T-cell (primary cell): ENCODE results near the gene RBBP6. TPM values are rescaled to one million over a fixed set of nuclear protein-coding genes. Genes with fewer than 3 reads are reported as not detected.

Experiments used
- ATAC-seq, 4 experiments: fragments of 200-7000 bp in 3 of 4; fragments of 150-1000 bp in 1 of 4; cut with Tn5 transposase; replicated peaks in 1 of 4; 1 replicate in 3 of 4; 2 replicates in 1 of 4; pipeline ENCODE4 v1.10.0; 2021; ENCODE audit warnings: moderate library complexity in 3 of 4, mild to moderate bottlenecking in 2 of 4, moderate number of reproducible peaks in 1 of 4
- CTCF ChIA-PET, 2 donors: fragments of 300-600 bp; sonication (Branson Sonifier 250); formaldehyde crosslinking; loops; one replicate each; lab custom pipeline; 2022; ENCODE audit warnings: antibody characterized with exemption in 2 of 2; lab: Charles Lee
- POLR2A ChIA-PET, 2 donors: fragments of 300-600 bp; sonication (Branson Sonifier 250); formaldehyde crosslinking; loops; one replicate each; lab custom pipeline; 2022; ENCODE audit warnings: antibody characterized with exemption in 2 of 2; lab: Charles Lee
- DNase-seq, 35 experiments: peaks; one replicate each; pipeline versions ENCODE4 v3.0.0 to v3.0.0-alpha.2; 2013 to 2023
- H3K27ac ChIP-seq: one replicate; pipeline ENCODE4 v1.5.1; 2013; ENCODE audit warnings: low read length
- H3K27me3 ChIP-seq, 2 experiments: replicated peaks in 1 of 2; 1 replicate in 1 of 2; 2 replicates in 1 of 2; pipeline versions ENCODE4 v1.6.1 to v1.7.0; 2013; ENCODE audit warnings: low read length in 1 of 2, mixed read lengths in 1 of 2; ENCODE audit not compliant: control insufficient read depth in 2 of 2, insufficient read depth in 2 of 2; ENCODE audit errors: extremely low read depth in 1 of 2
- H3K36me3 ChIP-seq, 2 donors: 1 replicate in 1 of 2; 2 replicates in 1 of 2; pipeline versions ENCODE4 v1.6.1 to v1.7.0; 2013; ENCODE audit warnings: low read length in 1 of 2; ENCODE audit not compliant: control insufficient read depth in 2 of 2, insufficient read depth in 1 of 2; ENCODE audit errors: extremely low read depth in 1 of 2
- H3K4me1 ChIP-seq, 2 experiments: 1 replicate in 1 of 2; 2 replicates in 1 of 2; pipeline versions ENCODE4 v1.6.1 to v1.7.0; 2013; ENCODE audit warnings: low read length in 2 of 2, mixed read lengths in 1 of 2; ENCODE audit not compliant: insufficient read depth in 2 of 2, control insufficient read depth in 1 of 2; ENCODE audit errors: extremely low read depth in 1 of 2
- H3K4me3 ChIP-seq, 2 donors: 1 replicate in 1 of 2; 2 replicates in 1 of 2; pipeline versions ENCODE4 v1.5.1 to v1.7.0; 2013; ENCODE audit warnings: mild to moderate bottlenecking in 2 of 2, low read length in 1 of 2, moderate library complexity in 1 of 2; ENCODE audit not compliant: control insufficient read depth in 1 of 2; ENCODE audit errors: extremely low read depth in 1 of 2
- H3K9me3 ChIP-seq: 2 replicates; pipeline ENCODE4 v1.7.0; 2013
- H3K27ac Mint-ChIP-seq, 2 donors: one replicate each; pipeline ENCODE4 v1.8.0; 2020 to 2021; ENCODE audit warnings: mild to moderate bottlenecking in 2 of 2, mixed read lengths in 2 of 2
- H3K27me3 Mint-ChIP-seq, 2 donors: one replicate each; pipeline ENCODE4 v1.8.0; 2021 to 2022; ENCODE audit warnings: mixed read lengths in 2 of 2
- H3K36me3 Mint-ChIP-seq: one replicate; pipeline ENCODE4 v1.8.0; 2021; ENCODE audit warnings: mixed read lengths
- H3K4me1 Mint-ChIP-seq, 3 donors: one replicate each; pipeline ENCODE4 v1.8.0; 2020 to 2022; ENCODE audit warnings: mixed read lengths in 3 of 3, mild to moderate bottlenecking in 1 of 3
- H3K4me3 Mint-ChIP-seq, 3 donors: one replicate each; pipeline ENCODE4 v1.8.0; 2020 to 2022; ENCODE audit warnings: mild to moderate bottlenecking in 3 of 3, mixed read lengths in 3 of 3, moderate library complexity in 3 of 3
- H3K9me3 Mint-ChIP-seq, 3 donors: one replicate each; pipeline ENCODE4 v1.8.0; 2020 to 2022; ENCODE audit warnings: mixed read lengths in 3 of 3
- WGBS: methylation state at CpG from one replicate; pipeline ENCODE4 v1.1.5; 2013; ENCODE audit warnings: missing lambda C conversion rate; ENCODE audit not compliant: insufficient coverage; 5-methylcytosine and 5-hydroxymethylcytosine counted together
- total RNA-seq, 35 experiments: library from RNA in 6 of 35; stranded (reverse) in 6 of 35; fragments of 120-200 nt in 1 of 35; gene quantifications; one replicate each; pipeline versions ENCODE4 v1.2.1 to v1.2.4 and lab custom pipeline; 2013 to 2026

The RBBP6 gene
- total RNA-seq, 5 donors from 2014 or later (not counting 1 experiment from before 2014, with no cell fraction given) = 80.5 to 130 (median 91.9) TPM

DNA sequence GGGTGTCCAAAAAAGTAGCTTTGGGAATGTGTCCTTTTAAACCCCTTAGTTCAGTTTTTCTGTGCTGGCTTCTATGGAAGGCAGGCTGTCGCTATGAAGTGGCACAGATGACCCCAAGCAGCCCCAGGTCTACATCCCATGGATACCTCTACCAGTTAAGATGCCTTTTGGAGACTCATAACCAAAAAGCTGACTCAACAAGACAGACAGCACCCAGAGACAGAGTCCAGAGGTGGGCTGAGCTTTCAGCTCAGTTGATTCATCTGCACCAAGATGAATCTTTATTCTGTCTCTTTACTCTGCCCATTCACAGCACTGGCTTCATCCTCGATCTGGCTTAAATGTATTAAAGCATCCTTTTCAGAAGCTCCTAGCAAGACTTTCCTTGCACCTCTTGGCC lies 29.8 kb upstream of the RBBP6 start:
- Mint-ChIP-seq H3K4me1 (no peaks in the 10 kb centered on the region), H3K9me3 (no peaks in the 10 kb centered on the region), H3K4me3 (no peak overlapping the region), H3K27me3 (peaks cover 0 to 11% of the 10 kb centered on the region in 2 donors), H3K27ac (no peak overlapping the region), H3K36me3 (no peaks in the 10 kb centered on the region)
- Histone ChIP-seq H3K4me3 (no peak overlapping the region), H3K27ac (no peak overlapping the region), H3K36me3 (no peaks in the 10 kb centered on the region), H3K9me3 (no peaks in the 10 kb centered on the region), H3K27me3 (peaks cover 0 to 13% of the 10 kb centered on the region in 2 experiments), H3K4me1 (no peaks in the 10 kb centered on the region)
- ATAC-seq = no peak
- ChIA-PET CTCF (interaction anchor here in 1 of 2 donors (0.6 kb wide), 1 partner anchor 145 kb away, joined by 3 read pairs; no protein-coding TSS in a partner anchor), POLR2A (no interaction called here)
- 94% methylated on average over 2 of the region's 2 CpGs for WGBS
- DNase-seq = no peak

DNA sequence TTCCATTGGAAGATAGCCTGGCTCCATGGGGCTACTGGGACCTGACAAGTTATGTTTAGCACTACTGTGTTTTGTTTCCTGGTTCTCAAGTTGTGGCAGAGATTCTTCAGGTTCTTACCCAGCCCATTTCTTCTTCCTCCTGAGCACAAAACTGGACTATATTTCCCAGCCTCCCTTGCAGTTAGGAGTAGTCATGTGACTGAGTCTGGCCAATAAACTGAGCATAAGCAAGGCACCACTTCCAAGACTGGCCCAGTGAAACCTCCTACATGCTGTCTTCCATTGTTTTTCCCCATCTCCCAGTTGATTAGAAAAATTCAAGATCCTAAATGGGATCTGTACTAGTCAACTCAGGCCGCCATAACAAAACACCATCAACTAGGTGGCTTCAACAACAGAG lies 28.2 kb upstream of the RBBP6 start:
- H3K36me3 Mint-ChIP-seq = no peaks in the 10 kb centered on the region
- CTCF ChIA-PET = no interaction called here

GRCh38 chr16:24511792-24512191 lies 27.6 kb upstream of the RBBP6 start:
- ChIA-PET CTCF (no interaction called here), POLR2A (no interaction called here)
- Mint-ChIP-seq H3K36me3 (no peaks in the 10 kb centered on the region), H3K27me3 (peaks cover 6 to 11% of the 10 kb centered on the region in 2 donors), H3K4me3 (no peak overlapping the region), H3K4me1 (peaks cover 1 to 2% (median 1%) of the 10 kb centered on the region in 3 donors), H3K9me3 (no peaks in the 10 kb centered on the region), H3K27ac (no peak overlapping the region)
- Histone ChIP-seq H3K4me3 (no peak overlapping the region), H3K36me3 (no peaks in the 10 kb centered on the region), H3K27me3 (peaks cover 0 to 7% of the 10 kb centered on the region in 2 experiments), H3K4me1 (peaks cover 0 to 2% of the 10 kb centered on the region in 2 experiments), H3K9me3 (no peaks in the 10 kb centered on the region), H3K27ac (no peak overlapping the region)
- no peak for ATAC-seq
- DNase-seq = no peak
- WGBS = 85% methylated on average over 4 of the region's 5 CpGs

More for the DNA sequence above, 28.2 kb upstream of the RBBP6 start:
- Histone ChIP-seq H3K4me3 (no peak overlapping the region), H3K27ac (no peak overlapping the region), H3K4me1 (no peaks in the 10 kb centered on the region), H3K36me3 (no peaks in the 10 kb centered on the region), H3K9me3 (no peaks in the 10 kb centered on the region), H3K27me3 (peaks cover 0 to 8% of the 10 kb centered on the region in 2 experiments)
- Mint-ChIP-seq H3K4me3 (no peak overlapping the region), H3K27ac (no peak overlapping the region), H3K4me1 (no peaks in the 10 kb centered on the region), H3K9me3 (no peaks in the 10 kb centered on the region), H3K27me3 (peaks cover 4 to 11% of the 10 kb centered on the region in 2 donors)
- DNase-seq (no peak), ATAC-seq (no peak)
- POLR2A ChIA-PET = no interaction called here
- no CpG with 5 or more reads among the region's 1 CpG for WGBS

- 82% methylated on average over 2 of the region's 2 CpGs for WGBS
- no peak overlapping the region for H3K4me3 ChIP-seq
Observed at GRCh38 chr16:24514096-24514495, 25.3 kb upstream of the RBBP6 start.

DNA sequence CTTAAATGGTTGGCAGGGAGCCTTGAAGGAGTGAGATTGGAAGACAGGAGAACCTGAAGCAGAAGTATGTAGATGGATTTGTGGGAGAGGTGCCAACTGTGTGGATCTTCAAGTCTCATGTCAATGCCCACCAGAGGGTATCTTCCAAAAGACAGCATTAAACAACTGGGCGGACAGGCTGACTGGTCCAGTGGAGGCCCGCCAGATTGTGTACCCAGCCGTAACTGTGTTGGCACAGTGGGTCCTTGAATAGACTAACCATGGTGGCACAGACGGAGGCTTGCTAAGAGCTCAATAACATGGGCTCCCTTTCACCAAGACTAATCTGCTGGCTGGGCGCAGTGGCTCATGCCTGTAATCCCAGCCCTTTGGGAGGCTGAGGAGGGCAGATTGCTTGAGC lies 24.2 kb upstream of the RBBP6 start:
- Histone ChIP-seq H3K9me3 (no peaks in the 10 kb centered on the region), H3K36me3 (no peaks in the 10 kb centered on the region), H3K4me3 (no peak overlapping the region), H3K27me3 (peaks cover 0 to 9% of the 10 kb centered on the region in 2 experiments), H3K27ac (no peak overlapping the region), H3K4me1 (peaks cover 0 to 8% of the 10 kb centered on the region in 2 experiments)
- H3K27ac Mint-ChIP-seq = no peak overlapping the region
- H3K36me3 Mint-ChIP-seq = no peaks in the 10 kb centered on the region
- H3K4me1 Mint-ChIP-seq = peaks cover 5 to 8% (median 5%) of the 10 kb centered on the region in 3 donors
- DNase-seq (no peak), ATAC-seq (no peak)
- 90% methylated on average over 4 of the region's 5 CpGs for WGBS
- POLR2A ChIA-PET = interaction anchor here in 1 of 2 donors (0.6 kb wide), 1 partner anchor 115 kb away, joined by 5 read pairs; no protein-coding TSS in a partner anchor
- H3K4me3 Mint-ChIP-seq = no peak overlapping the region
- H3K9me3 Mint-ChIP-seq = no peaks in the 10 kb centered on the region
- CTCF ChIA-PET = interaction anchor here (0.5 to 2.8 kb wide), 6 partner anchors 19 to 712 kb away, joined by 3 to 11 read pairs (median 5); no protein-coding TSS in a partner anchor
- peaks cover 3 to 8% of the 10 kb centered on the region in 2 donors for H3K27me3 Mint-ChIP-seq

More at GRCh38 chr16:24514096-24514495, 25.3 kb upstream of the RBBP6 start:
- Mint-ChIP-seq H3K27ac (no peak overlapping the region), H3K4me1 (peaks cover 5 to 8% (median 5%) of the 10 kb centered on the region in 3 donors), H3K4me3 (no peak overlapping the region), H3K27me3 (peaks cover 3 to 8% of the 10 kb centered on the region in 2 donors), H3K9me3 (no peaks in the 10 kb centered on the region), H3K36me3 (no peaks in the 10 kb centered on the region)
- Histone ChIP-seq H3K36me3 (no peaks in the 10 kb centered on the region), H3K27ac (no peak overlapping the region), H3K27me3 (peaks cover 0 to 9% of the 10 kb centered on the region in 2 experiments), H3K9me3 (no peaks in the 10 kb centered on the region), H3K4me1 (peaks cover 0 to 8% of the 10 kb centered on the region in 2 experiments)
- no peak for ATAC-seq
- DNase-seq = no peak
- ChIA-PET POLR2A (interaction anchor here in 1 of 2 donors (0.5 kb wide), 1 partner anchor 505 kb away, joined by 3 read pairs; no protein-coding TSS in a partner anchor), CTCF (interaction anchor here (0.5 to 2.2 kb wide), 4 partner anchors 9 to 637 kb away, joined by 3 to 9 read pairs (median 4); no protein-coding TSS in a partner anchor)

- H3K4me3 Mint-ChIP-seq = peak overlapping the region in 1 of 3 donors; percentile 5
- CTCF ChIA-PET = interaction anchor here (0.6 to 2.8 kb wide), 6 partner anchors 12 to 715 kb away, joined by 3 to 11 read pairs (median 4); partner anchors contain the start of gene RBBP6 (in 1 of the 2)
- peak; percentile 63 to 75 (median 74) for ATAC-seq
Observed at GRCh38 chr16:24516900-24517669, 22.3 kb upstream of the RBBP6 start.

More at GRCh38 chr16:24516900-24517669, 22.3 kb upstream of the RBBP6 start:
- no peaks in the 10 kb centered on the region for H3K9me3 Mint-ChIP-seq
- Histone ChIP-seq H3K27me3 (peaks cover 0 to 9% of the 10 kb centered on the region in 2 experiments), H3K4me3 (no peak overlapping the region), H3K4me1 (peaks cover 0 to 8% of the 10 kb centered on the region in 2 experiments), H3K9me3 (no peaks in the 10 kb centered on the region), H3K36me3 (no peaks in the 10 kb centered on the region), H3K27ac (no peak overlapping the region)
- no peak overlapping the region for H3K27ac Mint-ChIP-seq
- H3K36me3 Mint-ChIP-seq = no peaks in the 10 kb centered on the region
- H3K4me1 Mint-ChIP-seq = peaks cover 5 to 8% (median 5%) of the 10 kb centered on the region in 3 donors
- peak; percentile 32 to 84 (median 62) for DNase-seq
- 61% methylated on average over 12 of the region's 20 CpGs for WGBS
- peaks cover 3 to 8% of the 10 kb centered on the region in 2 donors for H3K27me3 Mint-ChIP-seq
- POLR2A ChIA-PET = no interaction called here
